WTC11 (cell line): ENCODE measurements around the gene SCGB1C1. TPM values are rescaled to one million over a fixed set of nuclear protein-coding genes. Genes with fewer than 3 reads are reported as not detected.

Experiments used
- ARID4B ChIP-seq: sonication (generic); formaldehyde crosslinking; IDR thresholded peaks from 2 replicates; pipeline ENCODE4 v1.8.0; 2023; ENCODE audit warnings: missing genetic modification reagents, mild to moderate bottlenecking, borderline replicate concordance
- ATF2 ChIP-seq: sonication (generic); formaldehyde crosslinking; IDR thresholded peaks from 2 replicates; pipeline ENCODE4 v1.8.1; 2022; ENCODE audit warnings: low read depth, missing genetic modification reagents, borderline replicate concordance
- ERG ChIP-seq: fragments of 250-450 bp; sonication (Bioruptor Pico); IDR thresholded peaks from 2 replicates; pipeline ENCODE4 v1.8.0; 2021; ENCODE audit warnings: mild to moderate bottlenecking
- ESRRA ChIP-seq: sonication (generic); formaldehyde crosslinking; IDR thresholded peaks from 2 replicates; pipeline ENCODE4 v1.8.1; 2022; ENCODE audit warnings: mild to moderate bottlenecking, missing genetic modification reagents, borderline replicate concordance
- FOXK1 ChIP-seq: sonication (generic); formaldehyde crosslinking; IDR thresholded peaks from 2 replicates; pipeline ENCODE4 v1.8.0; 2022; ENCODE audit warnings: mild to moderate bottlenecking, moderate library complexity, missing genetic modification reagents
- FOXP1 ChIP-seq: sonication (generic); formaldehyde crosslinking; IDR thresholded peaks from 2 replicates; pipeline ENCODE4 v1.8.0; 2022; ENCODE audit warnings: missing genetic modification reagents, mild to moderate bottlenecking, moderate library complexity, borderline replicate concordance
- HMGA2 ChIP-seq: fragments of 250-450 bp; sonication (Bioruptor Pico); IDR thresholded peaks from 2 replicates; pipeline ENCODE4 v1.4.0; 2021; ENCODE audit warnings: mild to moderate bottlenecking, moderate library complexity
- MAX ChIP-seq: sonication (generic); formaldehyde crosslinking; IDR thresholded peaks from 2 replicates; pipeline ENCODE4 v1.8.0; 2022; ENCODE audit warnings: mild to moderate bottlenecking, missing genetic modification reagents
- MXD4 ChIP-seq: fragments of 250-450 bp; sonication (Bioruptor Pico); IDR thresholded peaks from 2 replicates; pipeline ENCODE4 v1.8.0; 2021; ENCODE audit warnings: mild to moderate bottlenecking, moderate library complexity, borderline replicate concordance
- PREB ChIP-seq: sonication (generic); formaldehyde crosslinking; IDR thresholded peaks from 2 replicates; pipeline ENCODE4 v1.8.1; 2022; ENCODE audit warnings: mild to moderate bottlenecking, missing genetic modification reagents, moderate library complexity, borderline replicate concordance
- RELA ChIP-seq: sonication (generic); formaldehyde crosslinking; IDR thresholded peaks from 2 replicates; pipeline ENCODE4 v1.8.1; 2022; ENCODE audit warnings: missing genetic modification reagents, mild to moderate bottlenecking, borderline replicate concordance
- RORB ChIP-seq: fragments of 250-450 bp; sonication (Bioruptor Pico); IDR thresholded peaks from 2 replicates; pipeline ENCODE4 v1.9.0; 2021; ENCODE audit warnings: mild to moderate bottlenecking
- SMAD3 ChIP-seq: sonication (generic); formaldehyde crosslinking; IDR thresholded peaks from 2 replicates; pipeline ENCODE4 v1.8.0; 2022; ENCODE audit warnings: missing genetic modification reagents, mild to moderate bottlenecking, borderline replicate concordance
- SMAD4 ChIP-seq: sonication (generic); formaldehyde crosslinking; IDR thresholded peaks from 2 replicates; pipeline ENCODE4 v1.8.0; 2022; ENCODE audit warnings: mild to moderate bottlenecking, missing genetic modification reagents
- SP1 ChIP-seq: sonication (generic); formaldehyde crosslinking; conservative IDR thresholded peaks from 2 replicates; pipeline ENCODE4 v1.8.1; 2022; ENCODE audit warnings: missing genetic modification reagents
- TEAD1 ChIP-seq: sonication (generic); formaldehyde crosslinking; IDR thresholded peaks from 2 replicates; pipeline ENCODE4 v1.8.0; 2022; ENCODE audit warnings: mild to moderate bottlenecking, missing genetic modification reagents
- ZBTB21 ChIP-seq: sonication (generic); formaldehyde crosslinking; IDR thresholded peaks from 2 replicates; pipeline ENCODE4 v1.8.1; 2023; ENCODE audit warnings: mild to moderate bottlenecking, missing genetic modification reagents, borderline replicate concordance
- ZBTB43 ChIP-seq: sonication (generic); formaldehyde crosslinking; IDR thresholded peaks from 2 replicates; pipeline ENCODE4 v1.8.1; 2023; ENCODE audit warnings: mild to moderate bottlenecking, missing genetic modification reagents
- ZNF219 ChIP-seq: sonication (generic); formaldehyde crosslinking; IDR thresholded peaks from 2 replicates; pipeline ENCODE4 v1.8.0; 2023; ENCODE audit warnings: missing genetic modification reagents, mild to moderate bottlenecking, borderline replicate concordance
- ZNF317 ChIP-seq: sonication (generic); formaldehyde crosslinking; IDR thresholded peaks from 2 replicates; pipeline ENCODE4 v1.8.1; 2023; ENCODE audit warnings: low read depth, mild to moderate bottlenecking, moderate library complexity, missing genetic modification reagents, borderline replicate concordance
- ZNF671 ChIP-seq: fragments of 250-450 bp; sonication (Bioruptor Pico); IDR thresholded peaks from 2 replicates; pipeline ENCODE4 v1.8.0; 2021; ENCODE audit warnings: mild to moderate bottlenecking
- total RNA-seq: library from RNA; stranded (reverse); gene quantifications from 3 replicates; pipeline ENCODE4 v1.2.3, GENCODE V29; 2021
- TF ChIP-seq, protein P1 (sequence below): sonication (generic); formaldehyde crosslinking; IDR thresholded peaks from 2 replicates; pipeline ENCODE4 v1.8.1; 2023; ENCODE audit warnings: mild to moderate bottlenecking, missing genetic modification reagents, moderate library complexity
- TF ChIP-seq, protein P2 (sequence below): fragments of 250-450 bp; sonication (Bioruptor Pico); IDR thresholded peaks from 2 replicates; pipeline ENCODE4 v1.9.0; 2021; ENCODE audit warnings: mild to moderate bottlenecking

The SCGB1C1 gene
- total RNA-seq, 1 experiment from 2014 or later: not detected

DNA sequence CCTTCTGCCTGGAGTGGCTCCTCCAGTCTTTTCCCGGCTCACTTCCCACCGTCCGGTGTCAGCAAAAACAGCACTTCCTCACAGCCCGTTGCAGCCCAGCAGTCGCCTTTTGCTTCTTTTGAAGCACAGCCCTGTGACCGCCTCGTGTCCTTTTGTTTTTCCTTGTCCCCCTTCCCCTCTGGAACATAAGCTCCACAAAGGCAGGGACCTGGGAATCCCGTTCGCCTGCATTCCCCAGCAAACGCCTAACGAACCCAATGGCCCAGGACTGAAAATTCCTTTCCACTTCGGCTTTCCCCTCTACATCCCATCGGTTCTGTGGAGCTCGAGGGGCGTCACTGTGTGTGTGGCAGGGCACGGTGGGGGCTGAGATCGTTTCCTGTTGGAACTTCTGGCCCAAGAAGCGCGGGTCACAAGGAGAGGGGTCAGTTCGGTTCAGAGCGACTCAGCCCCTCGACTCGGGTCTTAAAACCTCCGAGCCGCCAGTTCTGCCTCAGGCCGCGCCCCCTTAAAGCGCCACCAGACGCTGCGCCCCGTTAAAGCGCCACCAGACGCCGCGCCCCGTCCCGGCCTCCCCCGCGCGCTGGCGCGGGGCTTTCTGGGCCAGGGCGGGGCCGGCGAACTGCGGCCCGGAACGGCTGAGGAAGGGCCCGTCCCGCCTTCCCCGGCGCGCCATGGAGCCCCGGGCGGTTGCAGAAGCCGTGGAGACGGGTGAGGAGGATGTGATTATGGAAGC is 15.5 kb downstream of the SCGB1C1 start (continued):
- TF ChIP-seq ZBTB43 (0 out of 2 replicates have a peak, but pooled peaks have one; percentile 48), SP1 (CRISPR knock-in tag) (peak; percentile 74), ZNF219 (CRISPR knock-in tag) (no peak), TEAD1 (CRISPR knock-in tag) (no peak), RELA (CRISPR knock-in tag) (no peak), ZNF317 (CRISPR knock-in tag) (no peak), RORB (CRISPR knock-in tag) (no peak), ZNF671 (CRISPR knock-in tag) (no peak), MXD4 (no peak), ERG (no peak), ATF2 (CRISPR knock-in tag) (no peak), SMAD3 (CRISPR knock-in tag) (no peak), PREB (no peak), ZBTB21 (CRISPR knock-in tag) (no peak), ARID4B (CRISPR knock-in tag) (0 out of 2 replicates have a peak, but pooled peaks have one; percentile 20), FOXP1 (CRISPR knock-in tag) (no peak; the same call in 1 of the 2 replicates), FOXK1 (peak; percentile 15; the same call in 1 of the 2 replicates), HMGA2 (CRISPR knock-in tag) (no peak), MAX (CRISPR knock-in tag) (0 out of 2 replicates have a peak, but pooled peaks have one; percentile 8), SMAD4 (CRISPR knock-in tag) (no peak), ESRRA (no peak)
- TF ChIP-seq, protein P1, sequence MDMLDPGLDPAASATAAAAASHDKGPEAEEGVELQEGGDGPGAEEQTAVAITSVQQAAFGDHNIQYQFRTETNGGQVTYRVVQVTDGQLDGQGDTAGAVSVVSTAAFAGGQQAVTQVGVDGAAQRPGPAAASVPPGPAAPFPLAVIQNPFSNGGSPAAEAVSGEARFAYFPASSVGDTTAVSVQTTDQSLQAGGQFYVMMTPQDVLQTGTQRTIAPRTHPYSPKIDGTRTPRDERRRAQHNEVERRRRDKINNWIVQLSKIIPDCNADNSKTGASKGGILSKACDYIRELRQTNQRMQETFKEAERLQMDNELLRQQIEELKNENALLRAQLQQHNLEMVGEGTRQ (CRISPR knock-in tag): no peak
- TF ChIP-seq, protein P2, sequence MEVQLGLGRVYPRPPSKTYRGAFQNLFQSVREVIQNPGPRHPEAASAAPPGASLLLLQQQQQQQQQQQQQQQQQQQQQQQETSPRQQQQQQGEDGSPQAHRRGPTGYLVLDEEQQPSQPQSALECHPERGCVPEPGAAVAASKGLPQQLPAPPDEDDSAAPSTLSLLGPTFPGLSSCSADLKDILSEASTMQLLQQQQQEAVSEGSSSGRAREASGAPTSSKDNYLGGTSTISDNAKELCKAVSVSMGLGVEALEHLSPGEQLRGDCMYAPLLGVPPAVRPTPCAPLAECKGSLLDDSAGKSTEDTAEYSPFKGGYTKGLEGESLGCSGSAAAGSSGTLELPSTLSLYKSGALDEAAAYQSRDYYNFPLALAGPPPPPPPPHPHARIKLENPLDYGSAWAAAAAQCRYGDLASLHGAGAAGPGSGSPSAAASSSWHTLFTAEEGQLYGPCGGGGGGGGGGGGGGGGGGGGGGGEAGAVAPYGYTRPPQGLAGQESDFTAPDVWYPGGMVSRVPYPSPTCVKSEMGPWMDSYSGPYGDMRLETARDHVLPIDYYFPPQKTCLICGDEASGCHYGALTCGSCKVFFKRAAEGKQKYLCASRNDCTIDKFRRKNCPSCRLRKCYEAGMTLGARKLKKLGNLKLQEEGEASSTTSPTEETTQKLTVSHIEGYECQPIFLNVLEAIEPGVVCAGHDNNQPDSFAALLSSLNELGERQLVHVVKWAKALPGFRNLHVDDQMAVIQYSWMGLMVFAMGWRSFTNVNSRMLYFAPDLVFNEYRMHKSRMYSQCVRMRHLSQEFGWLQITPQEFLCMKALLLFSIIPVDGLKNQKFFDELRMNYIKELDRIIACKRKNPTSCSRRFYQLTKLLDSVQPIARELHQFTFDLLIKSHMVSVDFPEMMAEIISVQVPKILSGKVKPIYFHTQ (CRISPR knock-in tag): no peak
